Activated naive CD8-positive, alpha-beta T cell treated with anti-CD3 and anti-CD28 coated beads, Interleukin-2, amount 10 ng/mL, durations not matched to agents 7 days and 5 days (primary cell): ENCODE results near the gene TRIM52. TPM values are rescaled to one million over a fixed set of nuclear protein-coding genes. Genes with fewer than 3 reads are reported as not detected.
A peak's percentile ranks its signal among the peaks of the same experiment; 100 is the strongest.

ENCODE experiments used
- ATAC-seq: fragments of 150-1000 bp; cut with Tn5 transposase; one replicate; pipeline ENCODE4 v1.10.0; 2021; ENCODE audit warnings: low read depth, moderate library complexity
- POLR2A ChIA-PET: fragments of 350-600 bp; sonication (Branson Sonifier 250); formaldehyde crosslinking; loops from one replicate; lab custom pipeline; 2021; ENCODE audit warnings: antibody characterized with exemption; lab: Charles Lee
- DNase-seq: peaks from one replicate; pipeline ENCODE4 v3.0.0; 2021
- H3K27ac Mint-ChIP-seq: one replicate; pipeline ENCODE4 v1.8.0; 2022; ENCODE audit warnings: mild to moderate bottlenecking, mixed read lengths
- H3K27me3 Mint-ChIP-seq: one replicate; pipeline ENCODE4 v1.8.0; 2022; ENCODE audit warnings: mild to moderate bottlenecking, moderate library complexity, mixed read lengths
- H3K36me3 Mint-ChIP-seq: one replicate; pipeline ENCODE4 v1.8.0; 2021; ENCODE audit warnings: mild to moderate bottlenecking, mixed read lengths
- H3K4me1 Mint-ChIP-seq: one replicate; pipeline ENCODE4 v1.8.0; 2021; ENCODE audit warnings: mixed read lengths
- H3K4me3 Mint-ChIP-seq: one replicate; pipeline ENCODE4 v1.8.0; 2022; ENCODE audit warnings: mild to moderate bottlenecking, moderate library complexity, mixed read lengths
- H3K9me3 Mint-ChIP-seq: one replicate; pipeline ENCODE4 v1.8.0; 2021; ENCODE audit warnings: mixed read lengths
- total RNA-seq, 2 experiments: library from RNA; stranded (reverse); gene quantifications; one replicate each; pipeline ENCODE4 v1.2.3, GENCODE V29; 2021

The TRIM52 gene
- total RNA-seq, 2 experiments from 2014 or later = 43.0 to 43.5 TPM

GRCh38 chr5:181235689-181236366 is 25.1 kb downstream of the TRIM52 start:
- Mint-ChIP-seq H3K27ac (peak overlapping the region; percentile 56), H3K36me3 (peaks cover 43% of the 10 kb centered on the region), H3K9me3 (no peaks in the 10 kb centered on the region), H3K4me3 (no peak overlapping the region), H3K4me1 (peaks cover 16% of the 10 kb centered on the region), H3K27me3 (no peaks in the 10 kb centered on the region)
- DNase-seq (no peak), ATAC-seq (no peak)
- POLR2A ChIA-PET = interaction anchor here (1.2 to 6.4 kb wide), 5 partner anchors 11 to 46 kb away, joined by 3 to 82 read pairs (median 6); partner anchors contain the start of genes TRIM41 and TRIM52

GRCh38 chr5:181235323-181235688 is 25.6 kb downstream of the TRIM52 start:
- ATAC-seq (no peak), DNase-seq (no peak)
- Mint-ChIP-seq H3K36me3 (peaks cover 41% of the 10 kb centered on the region), H3K4me1 (peaks cover 18% of the 10 kb centered on the region), H3K4me3 (no peak overlapping the region), H3K27me3 (no peaks in the 10 kb centered on the region), H3K9me3 (no peaks in the 10 kb centered on the region), H3K27ac (peak overlapping the region; percentile 56)
- POLR2A ChIA-PET = interaction anchor here (1.4 to 6.4 kb wide), 4 partner anchors 11 to 45 kb away, joined by 3 to 82 read pairs (median 6); partner anchors contain the start of genes TRIM41 and TRIM52

- POLR2A ChIA-PET = interaction anchor here (1.3 to 6.4 kb wide), 5 partner anchors 9 to 45 kb away, joined by 3 to 82 read pairs (median 7); partner anchors contain the start of genes RACK1, TRIM41 and TRIM52
- Mint-ChIP-seq H3K9me3 (no peaks in the 10 kb centered on the region), H3K4me1 (peaks cover 22% of the 10 kb centered on the region), H3K27ac (peak overlapping the region; percentile 36), H3K4me3 (no peak overlapping the region), H3K36me3 (peaks cover 42% of the 10 kb centered on the region), H3K27me3 (no peaks in the 10 kb centered on the region)
- no peak for DNase-seq
- ATAC-seq = no peak
Observed at GRCh38 chr5:181234455-181235306, 26.3 kb downstream of the TRIM52 start.

- Mint-ChIP-seq H3K36me3 (peaks cover 40% of the 10 kb centered on the region), H3K27ac (no peak overlapping the region), H3K27me3 (no peaks in the 10 kb centered on the region), H3K4me1 (peaks cover 25% of the 10 kb centered on the region), H3K9me3 (no peaks in the 10 kb centered on the region), H3K4me3 (no peak overlapping the region)
- ATAC-seq (no peak), DNase-seq (no peak)
- POLR2A ChIA-PET = interaction anchor here (1.3 to 6.4 kb wide), 2 partner anchors 9 to 10 kb away, joined by 9 to 82 read pairs; partner anchors contain the start of genes RACK1 and TRIM41
Observed at GRCh38 chr5:181233801-181234454, 27.0 kb downstream of the TRIM52 start.

- ATAC-seq = no peak
- peaks cover 36% of the 10 kb centered on the region for H3K36me3 Mint-ChIP-seq
- H3K27me3 Mint-ChIP-seq = no peaks in the 10 kb centered on the region
- peak overlapping the region; percentile 58 for H3K27ac Mint-ChIP-seq
- DNase-seq = no peak
- no peaks in the 10 kb centered on the region for H3K9me3 Mint-ChIP-seq
- no peak overlapping the region for H3K4me3 Mint-ChIP-seq
- peaks cover 21% of the 10 kb centered on the region for H3K4me1 Mint-ChIP-seq
- POLR2A ChIA-PET = interaction anchor here (6.4 kb wide), 1 partner anchor 8 kb away, joined by 82 read pairs; the partner anchor contains the start of gene TRIM41
Observed at GRCh38 chr5:181233088-181233800, 27.7 kb downstream of the TRIM52 start.

- Mint-ChIP-seq H3K27ac (peak overlapping the region; percentile 58), H3K9me3 (no peaks in the 10 kb centered on the region), H3K4me3 (no peak overlapping the region), H3K36me3 (peaks cover 29% of the 10 kb centered on the region), H3K4me1 (peaks cover 17% of the 10 kb centered on the region), H3K27me3 (no peaks in the 10 kb centered on the region)
- POLR2A ChIA-PET = interaction anchor here (1.7 to 6.4 kb wide), 2 partner anchors 8 to 11 kb away, joined by 5 to 82 read pairs; partner anchors contain the start of genes RACK1 and TRIM41
- no peak for DNase-seq
- ATAC-seq = no peak
Observed at GRCh38 chr5:181232593-181232992, 28.4 kb downstream of the TRIM52 start.

GRCh38 chr5:181231432-181231831 is 29.5 kb downstream of the TRIM52 start:
- Mint-ChIP-seq H3K9me3 (no peaks in the 10 kb centered on the region), H3K36me3 (peaks cover 19% of the 10 kb centered on the region), H3K27me3 (no peaks in the 10 kb centered on the region), H3K4me1 (peaks cover 19% of the 10 kb centered on the region), H3K4me3 (no peak overlapping the region), H3K27ac (peak overlapping the region; percentile 36)
- POLR2A ChIA-PET = interaction anchor here (1.6 to 1.7 kb wide), 2 partner anchors 8 to 12 kb away, joined by 3 to 5 read pairs; partner anchors contain the start of gene RACK1
- ATAC-seq (no peak), DNase-seq (no peak)

GRCh38 chr5:181230551-181230950 is 30.4 kb downstream of the TRIM52 start:
- no peak for ATAC-seq
- Mint-ChIP-seq H3K36me3 (peaks cover 14% of the 10 kb centered on the region), H3K4me1 (peaks cover 25% of the 10 kb centered on the region), H3K4me3 (no peak overlapping the region), H3K27me3 (no peaks in the 10 kb centered on the region), H3K9me3 (no peaks in the 10 kb centered on the region), H3K27ac (peak overlapping the region; percentile 57)
- POLR2A ChIA-PET = interaction anchor here (0.8 to 1.6 kb wide), 2 partner anchors 9 to 12 kb away, joined by 3 to 4 read pairs; no protein-coding TSS in a partner anchor
- DNase-seq = no peak

- H3K4me1 Mint-ChIP-seq = peaks cover 29% of the 10 kb centered on the region
- H3K27me3 Mint-ChIP-seq = no peaks in the 10 kb centered on the region
- no peak for ATAC-seq
- POLR2A ChIA-PET = interaction anchor here (0.6 to 1.4 kb wide), 3 partner anchors 8 to 28 kb away, joined by 3 to 4 read pairs (median 3); no protein-coding TSS in a partner anchor
- no peak overlapping the region for H3K4me3 Mint-ChIP-seq
- DNase-seq = no peak
- H3K9me3 Mint-ChIP-seq = no peaks in the 10 kb centered on the region
- peak overlapping the region; percentile 63 for H3K27ac Mint-ChIP-seq
- peaks cover 12% of the 10 kb centered on the region for H3K36me3 Mint-ChIP-seq
Observed at GRCh38 chr5:181229996-181230395, 30.9 kb downstream of the TRIM52 start.

- Mint-ChIP-seq H3K27ac (peak overlapping the region; percentile 99), H3K27me3 (peaks cover 3% of the 10 kb centered on the region), H3K36me3 (peaks cover 12% of the 10 kb centered on the region), H3K4me3 (peak overlapping the region; percentile 87), H3K4me1 (peaks cover 56% of the 10 kb centered on the region), H3K9me3 (no peaks in the 10 kb centered on the region)
- ATAC-seq (no peak), DNase-seq (peak; percentile 69)
- POLR2A ChIA-PET = interaction anchor here (0.8 to 6.8 kb wide), 13 partner anchors 11 to 393 kb away, joined by 4 to 98 read pairs (median 9); partner anchors contain the start of genes RACK1, TRIM52 and TRIM7
Observed at GRCh38 chr5:181224390-181225229, 36.3 kb downstream of the TRIM52 start.

GRCh38 chr5:181223729-181224389 is 37.1 kb downstream of the TRIM52 start:
- DNase-seq (no peak), ATAC-seq (peak; percentile 6)
- Mint-ChIP-seq H3K9me3 (no peaks in the 10 kb centered on the region), H3K4me1 (peaks cover 50% of the 10 kb centered on the region), H3K27ac (peak overlapping the region; percentile 99), H3K4me3 (peak overlapping the region; percentile 87), H3K27me3 (peaks cover 3% of the 10 kb centered on the region), H3K36me3 (peaks cover 7% of the 10 kb centered on the region)
- POLR2A ChIA-PET = interaction anchor here (0.6 to 6.8 kb wide), 17 partner anchors 12 to 413 kb away, joined by 3 to 98 read pairs (median 9); partner anchors contain the start of genes RACK1, TRIM52 and TRIM7
